ENCODE results near the gene RALA. TPM values are rescaled to one million over a fixed set of nuclear protein-coding genes. Genes with fewer than 3 reads are reported as not detected.

Gene RALA
- total RNA-seq, 6 experiments from 2014 or later = 7.5 to 13.8 (median 12.4) TPM

DNA sequence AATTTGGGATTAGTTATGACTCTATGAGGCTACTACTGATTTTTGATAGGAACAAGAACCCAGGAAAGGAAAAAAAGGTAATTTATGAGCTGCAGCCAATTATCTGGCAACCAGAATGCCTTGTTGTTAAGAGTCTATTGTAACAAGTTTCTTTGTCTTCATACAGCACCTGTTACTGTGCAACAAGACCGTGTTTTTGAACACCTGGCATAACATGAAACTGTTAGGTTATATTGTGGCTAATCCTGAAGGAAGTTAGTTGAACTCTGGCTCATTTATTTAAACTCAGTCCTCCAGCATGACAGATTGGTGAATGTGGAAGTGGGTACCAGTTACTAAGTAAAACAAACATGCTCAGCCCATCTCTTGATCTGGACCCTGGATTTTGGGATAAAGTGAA is 33.0 kb downstream of the RALA start:
- H3K9me3 ChIP-seq = no peaks in the 10 kb centered on the region
- 42% methylated on average over 1 of the region's 1 CpG for WGBS (ENCODE audit: insufficient coverage, low coverage, low lambda C conversion rate, missing lambda C conversion rate)

DNA sequence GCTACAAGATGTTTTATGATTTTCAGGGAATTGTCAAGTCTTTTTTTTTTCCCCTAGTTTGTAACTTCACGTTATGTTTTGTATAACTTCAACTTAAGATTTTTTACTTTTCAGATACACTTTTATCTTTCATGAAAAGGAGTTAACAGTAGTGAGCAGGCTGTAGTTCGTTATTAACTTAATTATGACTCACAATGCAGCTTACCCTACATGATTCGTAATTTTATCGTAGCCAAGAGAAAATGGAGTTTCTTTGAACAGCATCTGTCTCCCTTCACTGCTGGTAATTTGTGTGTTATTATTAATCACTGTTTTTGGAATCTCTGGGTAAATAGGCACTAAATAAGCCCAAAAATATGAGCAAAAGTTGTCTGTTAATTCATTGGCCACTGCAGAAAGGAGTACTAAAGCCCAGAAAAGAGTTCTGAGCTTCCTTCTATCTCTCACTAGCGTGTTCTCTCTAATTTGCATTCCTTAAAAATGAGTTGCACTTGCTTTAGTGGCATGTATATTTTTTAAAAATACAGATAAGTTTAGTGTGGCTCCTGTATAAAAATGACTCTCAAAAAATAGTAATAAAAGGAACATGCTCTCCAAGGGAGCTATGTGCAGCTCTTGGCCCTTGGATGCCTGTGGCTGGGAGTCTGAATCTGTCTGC is 36.1 kb downstream of the RALA start:
- TF ChIP-seq, protein P1, sequence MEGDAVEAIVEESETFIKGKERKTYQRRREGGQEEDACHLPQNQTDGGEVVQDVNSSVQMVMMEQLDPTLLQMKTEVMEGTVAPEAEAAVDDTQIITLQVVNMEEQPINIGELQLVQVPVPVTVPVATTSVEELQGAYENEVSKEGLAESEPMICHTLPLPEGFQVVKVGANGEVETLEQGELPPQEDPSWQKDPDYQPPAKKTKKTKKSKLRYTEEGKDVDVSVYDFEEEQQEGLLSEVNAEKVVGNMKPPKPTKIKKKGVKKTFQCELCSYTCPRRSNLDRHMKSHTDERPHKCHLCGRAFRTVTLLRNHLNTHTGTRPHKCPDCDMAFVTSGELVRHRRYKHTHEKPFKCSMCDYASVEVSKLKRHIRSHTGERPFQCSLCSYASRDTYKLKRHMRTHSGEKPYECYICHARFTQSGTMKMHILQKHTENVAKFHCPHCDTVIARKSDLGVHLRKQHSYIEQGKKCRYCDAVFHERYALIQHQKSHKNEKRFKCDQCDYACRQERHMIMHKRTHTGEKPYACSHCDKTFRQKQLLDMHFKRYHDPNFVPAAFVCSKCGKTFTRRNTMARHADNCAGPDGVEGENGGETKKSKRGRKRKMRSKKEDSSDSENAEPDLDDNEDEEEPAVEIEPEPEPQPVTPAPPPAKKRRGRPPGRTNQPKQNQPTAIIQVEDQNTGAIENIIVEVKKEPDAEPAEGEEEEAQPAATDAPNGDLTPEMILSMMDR (IDR thresholded peaks at IDR 0.05) = no peak
- TF ChIP-seq POLR2A (IDR thresholded peaks at IDR 0.05) = no peak
- WGBS (ENCODE audit: insufficient coverage, low coverage, low lambda C conversion rate, missing lambda C conversion rate) = 78% methylated on average over 5 of the region's 5 CpGs
- intact Hi-C loops (cut with DNase I) = no loop called here
- no peaks in the 10 kb centered on the region for H3K4me1 ChIP-seq
- H3K9me3 ChIP-seq = no peaks in the 10 kb centered on the region
- no peak overlapping the region for H3K4me3 ChIP-seq
- H3K27me3 ChIP-seq = no peaks in the 10 kb centered on the region
- no peak for ATAC-seq
- no peak for DNase-seq
- H3K27ac ChIP-seq = no peak overlapping the region
- H3K36me3 ChIP-seq = no peaks in the 10 kb centered on the region

More for the DNA sequence above, 33.0 kb downstream of the RALA start:
- TF ChIP-seq POLR2A (IDR thresholded peaks at IDR 0.05) = no peak
- TF ChIP-seq, protein P1 (IDR thresholded peaks at IDR 0.05) = no peak
- Histone ChIP-seq H3K4me1 (no peaks in the 10 kb centered on the region), H3K27me3 (no peaks in the 10 kb centered on the region), H3K36me3 (no peaks in the 10 kb centered on the region), H3K4me3 (no peak overlapping the region), H3K27ac (no peak overlapping the region)
- no peak for ATAC-seq
- intact Hi-C loops (cut with DNase I) = no loop called here
- no peak for DNase-seq

DNA sequence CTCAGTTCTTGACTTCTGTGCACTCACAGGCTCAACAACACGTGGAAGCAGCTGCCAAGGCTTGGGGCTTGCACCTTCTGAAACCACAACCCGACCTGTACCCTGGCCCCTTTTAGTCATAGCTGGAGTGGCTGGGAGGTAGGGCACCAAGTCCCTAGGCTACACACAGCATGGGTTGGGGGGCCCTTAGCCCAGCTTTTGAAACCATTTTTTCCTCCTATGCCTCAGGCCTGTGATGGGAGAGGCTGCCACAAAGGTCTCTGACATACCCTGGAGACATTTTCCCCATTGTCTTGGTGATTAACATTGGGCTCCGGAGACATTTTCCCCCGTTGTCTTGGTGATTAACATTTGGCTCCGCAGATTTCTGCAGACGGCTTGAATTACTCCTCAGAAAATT is 38.6 kb downstream of the RALA start:
- no peaks in the 10 kb centered on the region for H3K4me1 ChIP-seq
- intact Hi-C loops (cut with DNase I) = no loop called here
- WGBS (ENCODE audit: insufficient coverage, low coverage, low lambda C conversion rate, missing lambda C conversion rate) = 96% methylated on average over 6 of the region's 6 CpGs

DNA sequence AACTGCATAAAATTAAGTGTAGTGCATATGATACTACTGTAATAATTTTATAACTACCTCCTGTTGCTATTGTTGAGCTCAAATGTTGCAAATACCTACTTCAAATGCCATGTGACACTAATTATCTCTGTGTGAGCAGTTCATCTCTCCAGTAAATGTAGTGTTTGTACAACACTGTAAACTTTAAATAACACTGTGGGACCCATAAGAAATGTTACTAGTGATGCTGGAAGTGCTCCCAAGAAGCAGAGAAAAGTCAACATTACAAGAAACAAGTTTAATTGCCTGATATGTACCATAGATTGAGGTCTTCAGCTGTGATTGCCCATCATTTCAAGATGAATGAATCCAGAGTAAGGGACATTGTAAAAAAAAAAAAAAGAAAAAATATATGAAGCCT is 39.9 kb downstream of the RALA start:
- Histone ChIP-seq H3K4me3 (no peak overlapping the region), H3K4me1 (no peaks in the 10 kb centered on the region), H3K27ac (no peak overlapping the region), H3K9me3 (no peaks in the 10 kb centered on the region), H3K27me3 (no peaks in the 10 kb centered on the region), H3K36me3 (no peaks in the 10 kb centered on the region)
- TF ChIP-seq, protein P1 (IDR thresholded peaks at IDR 0.05) = no peak
- intact Hi-C loops (cut with DNase I) = no loop called here
- no peak for ATAC-seq
- no peak for DNase-seq

More for the DNA sequence above, 38.6 kb downstream of the RALA start:
- TF ChIP-seq POLR2A (IDR thresholded peaks at IDR 0.05) = no peak
- TF ChIP-seq, protein P1 (IDR thresholded peaks at IDR 0.05) = no peak
- Histone ChIP-seq H3K9me3 (no peaks in the 10 kb centered on the region), H3K27me3 (no peaks in the 10 kb centered on the region), H3K27ac (no peak overlapping the region), H3K36me3 (no peaks in the 10 kb centered on the region), H3K4me3 (no peak overlapping the region)
- ATAC-seq (no peak), DNase-seq (no peak)

DNA sequence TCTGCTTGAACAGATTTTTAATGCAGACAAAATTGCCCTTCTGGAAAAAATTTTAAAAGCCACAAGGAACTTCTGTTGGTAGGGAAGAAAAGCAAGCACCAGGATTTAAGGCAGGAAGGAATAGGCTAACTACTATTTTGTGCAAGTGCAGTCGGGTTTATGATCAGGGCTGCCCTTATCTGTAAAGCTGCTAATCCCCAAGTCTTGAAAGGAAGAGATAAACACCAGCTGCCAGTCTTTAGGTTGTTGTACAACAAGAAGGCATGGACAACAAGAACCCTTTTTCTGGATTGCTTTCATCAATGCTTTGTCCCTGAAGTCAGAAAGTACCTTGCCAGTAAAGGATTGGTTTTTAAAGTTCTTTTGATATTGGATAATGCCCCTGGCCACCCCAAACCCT is 40.7 kb downstream of the RALA start:
- H3K4me3 ChIP-seq = no peak overlapping the region
- H3K4me1 ChIP-seq = no peaks in the 10 kb centered on the region
- intact Hi-C loops (cut with DNase I) = no loop called here
- no peaks in the 10 kb centered on the region for H3K9me3 ChIP-seq
- H3K27me3 ChIP-seq = no peaks in the 10 kb centered on the region
- no peak for ATAC-seq
- H3K36me3 ChIP-seq = no peaks in the 10 kb centered on the region
- DNase-seq = no peak
- TF ChIP-seq POLR2A (IDR thresholded peaks at IDR 0.05) = no peak
- TF ChIP-seq, protein P1 (IDR thresholded peaks at IDR 0.05) = no peak
- no peak overlapping the region for H3K27ac ChIP-seq
- 80% methylated on average over 1 of the region's 1 CpG for WGBS (ENCODE audit: insufficient coverage, low coverage, low lambda C conversion rate, missing lambda C conversion rate)
